Measurements from ENCODE around the gene WDFY4.
"Not testable (repeated sequence)": the region's sequence is repeated elsewhere in the genome, so short reads cannot be mapped to it uniquely, and the experiment has no call there.

Gene WDFY4, protein sequence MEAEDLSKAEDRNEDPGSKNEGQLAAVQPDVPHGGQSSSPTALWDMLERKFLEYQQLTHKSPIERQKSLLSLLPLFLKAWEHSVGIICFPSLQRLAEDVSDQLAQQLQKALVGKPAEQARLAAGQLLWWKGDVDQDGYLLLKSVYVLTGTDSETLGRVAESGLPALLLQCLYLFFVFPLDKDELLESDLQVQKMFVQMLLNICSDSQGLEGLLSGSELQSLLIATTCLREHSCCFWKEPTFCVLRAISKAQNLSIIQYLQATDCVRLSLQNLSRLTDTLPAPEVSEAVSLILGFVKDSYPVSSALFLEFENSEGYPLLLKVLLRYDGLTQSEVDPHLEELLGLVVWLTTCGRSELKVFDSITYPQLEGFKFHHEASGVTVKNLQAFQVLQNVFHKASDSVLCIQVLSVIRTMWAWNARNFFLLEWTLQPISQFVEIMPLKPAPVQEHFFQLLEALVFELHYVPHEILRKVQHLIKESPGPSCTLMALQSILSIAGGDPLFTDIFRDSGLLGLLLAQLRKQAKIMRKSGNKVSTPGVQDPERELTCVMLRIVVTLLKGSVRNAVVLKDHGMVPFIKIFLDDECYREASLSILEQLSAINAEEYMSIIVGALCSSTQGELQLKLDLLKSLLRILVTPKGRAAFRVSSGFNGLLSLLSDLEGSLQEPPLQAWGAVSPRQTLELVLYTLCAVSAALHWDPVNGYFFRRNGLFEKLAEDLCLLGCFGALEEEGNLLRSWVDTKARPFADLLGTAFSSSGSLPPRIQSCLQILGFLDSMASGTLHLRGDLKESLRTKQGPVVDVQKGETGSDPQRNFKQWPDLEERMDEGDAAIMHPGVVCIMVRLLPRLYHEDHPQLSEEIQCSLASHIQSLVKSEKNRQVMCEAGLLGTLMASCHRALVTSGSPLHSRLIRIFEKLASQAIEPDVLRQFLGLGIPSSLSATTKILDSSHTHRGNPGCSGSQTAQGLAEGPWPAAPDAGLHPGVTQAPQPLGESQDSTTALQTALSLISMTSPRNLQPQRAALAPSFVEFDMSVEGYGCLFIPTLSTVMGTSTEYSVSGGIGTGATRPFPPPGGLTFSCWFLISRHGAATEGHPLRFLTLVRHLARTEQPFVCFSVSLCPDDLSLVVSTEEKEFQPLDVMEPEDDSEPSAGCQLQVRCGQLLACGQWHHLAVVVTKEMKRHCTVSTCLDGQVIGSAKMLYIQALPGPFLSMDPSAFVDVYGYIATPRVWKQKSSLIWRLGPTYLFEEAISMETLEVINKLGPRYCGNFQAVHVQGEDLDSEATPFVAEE (N-terminal part only)

DNA sequence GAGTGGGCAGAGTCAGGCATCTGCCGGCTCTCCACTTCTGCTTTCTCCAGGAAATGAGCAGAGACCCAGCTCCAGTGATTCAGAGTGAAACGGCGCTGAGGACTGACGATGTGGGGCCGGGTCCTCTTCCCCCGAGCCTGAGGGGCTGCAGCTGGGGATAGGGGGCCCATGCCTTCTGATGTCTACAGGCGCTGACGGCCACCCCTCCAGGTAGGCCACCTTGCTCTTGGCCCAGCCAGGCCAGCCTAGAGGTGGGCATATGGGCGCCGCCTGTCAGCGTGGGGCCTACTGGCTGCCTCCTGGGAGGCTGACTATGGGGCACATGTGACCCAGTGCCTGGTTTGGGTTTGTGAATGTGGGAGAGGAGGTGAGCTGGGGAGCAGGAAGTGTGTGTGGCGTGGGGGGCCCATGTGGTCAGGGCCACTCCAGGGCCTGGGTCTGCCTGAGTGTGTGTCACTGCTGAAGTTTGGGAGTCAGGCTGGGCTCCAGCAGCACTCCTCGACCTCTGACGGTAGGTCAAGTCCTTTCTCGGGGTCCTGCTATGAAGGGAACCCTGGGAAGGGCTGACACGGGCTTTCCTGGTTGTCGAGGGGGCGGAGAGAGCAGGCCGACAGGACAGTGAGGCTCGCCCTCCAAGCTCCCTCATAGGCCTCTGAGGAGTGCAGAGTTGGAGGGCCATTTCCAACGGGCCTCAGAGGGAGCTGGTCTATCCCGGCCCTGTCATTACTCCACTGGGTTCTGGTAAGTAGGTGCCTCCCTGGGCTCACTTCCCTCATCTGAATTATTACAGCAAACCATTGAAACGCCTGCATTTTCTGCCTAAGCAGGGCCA, at the start of gene WDFY4:
WDFY4 (plus strand) TSS at position 82 of the 832 bp plus-strand sequence. CDS start 24,860 bp downstream, outside the sequence.
- DNase-seq (ENCODE audit: low read depth in 2 of 2) = no peak

DNA sequence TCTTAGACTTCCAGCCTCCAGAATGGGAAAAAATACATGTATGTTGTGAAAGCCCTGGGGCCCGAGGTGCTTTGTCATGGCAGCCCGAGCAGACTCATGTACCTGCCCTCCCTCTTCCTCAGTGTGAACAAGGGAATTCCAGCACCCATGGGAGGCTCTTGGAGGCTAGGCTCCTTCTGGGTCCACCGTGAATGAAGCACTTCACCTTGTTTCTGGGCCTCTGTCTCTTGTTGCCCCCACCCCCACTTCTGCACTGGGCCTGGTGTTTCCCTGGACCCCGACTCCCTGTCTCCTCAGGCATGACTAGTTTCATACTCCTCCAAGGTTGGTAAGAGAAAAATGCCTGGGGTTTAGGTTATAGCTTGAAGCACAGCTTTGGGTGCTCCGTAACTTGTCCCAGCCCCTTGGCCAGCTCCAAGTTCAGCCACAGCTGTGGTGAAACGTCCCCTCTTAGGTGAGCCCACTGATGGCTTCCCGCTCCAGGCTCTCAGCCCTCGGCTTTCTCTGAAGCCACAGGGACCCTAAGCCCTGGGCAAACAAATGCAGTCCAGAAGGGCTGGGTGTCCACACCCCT, 49.6 kb upstream of the WDFY4 start:
- no peak for DNase-seq (ENCODE audit: low read depth in 2 of 2)

DNA sequence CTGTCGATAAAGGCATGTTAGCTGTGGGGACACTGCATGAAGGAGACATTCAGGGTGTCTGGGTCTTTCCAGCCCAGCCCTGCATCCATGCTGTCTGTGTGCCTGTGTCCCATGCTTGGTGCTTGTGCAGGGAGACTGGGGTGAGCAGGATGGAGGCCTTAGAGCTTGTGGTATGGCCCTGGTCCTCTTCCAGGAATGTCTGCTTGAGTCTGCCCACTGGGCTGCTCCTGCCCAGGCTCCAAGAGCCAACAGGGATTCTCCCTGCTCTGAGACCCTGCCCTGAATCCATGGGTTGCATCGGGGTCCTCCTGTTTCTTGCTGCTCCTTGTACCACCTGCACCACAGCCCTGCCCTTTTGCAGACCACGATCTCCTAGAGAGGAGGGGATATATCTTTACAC, 48.4 kb upstream of the WDFY4 start:
- no peak for DNase-seq (ENCODE audit: low read depth in 2 of 2)

DNA sequence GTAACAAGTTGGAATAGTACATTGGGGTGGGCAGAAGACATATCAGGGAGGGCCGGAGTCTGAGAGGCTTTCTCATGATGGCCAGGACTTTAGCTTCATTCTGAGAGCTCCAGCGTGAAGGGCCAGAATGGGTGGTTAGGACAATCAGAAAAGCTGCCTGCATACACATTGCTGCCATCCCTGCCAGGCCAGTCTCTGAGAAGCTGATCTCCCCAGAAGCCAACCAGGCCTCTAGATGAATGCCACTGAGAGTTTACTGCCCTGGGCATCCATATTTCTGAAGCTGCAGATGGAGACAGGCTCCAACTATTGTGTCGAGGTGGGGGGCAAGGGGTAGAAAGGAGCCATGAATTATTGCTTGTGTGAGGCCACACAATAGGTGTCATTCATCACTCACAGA, 47.8 kb upstream of the WDFY4 start:
- no peak for DNase-seq (ENCODE audit: low read depth in 2 of 2)

DNA sequence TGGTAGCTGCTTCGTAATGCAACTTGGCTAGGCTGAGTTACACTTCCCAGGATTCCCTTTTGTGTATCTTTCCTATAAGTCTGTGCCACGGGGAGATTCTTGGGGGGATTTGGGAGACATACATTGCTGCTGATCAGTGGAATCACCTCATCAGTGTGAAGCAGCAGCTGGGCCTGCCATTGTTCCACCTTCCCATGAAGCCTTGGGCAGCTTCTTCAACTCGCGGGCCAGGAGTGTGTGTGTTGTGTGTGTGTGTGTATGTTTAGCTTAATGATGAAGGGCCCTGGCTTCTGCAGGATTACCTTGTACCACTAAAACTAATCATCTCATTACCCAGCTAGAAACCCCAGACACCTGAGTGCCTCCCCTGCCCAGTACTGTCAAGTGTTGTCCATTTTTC, 46.5 kb upstream of the WDFY4 start:
- DNase-seq (ENCODE audit: low read depth in 2 of 2) = no peak

DNA sequence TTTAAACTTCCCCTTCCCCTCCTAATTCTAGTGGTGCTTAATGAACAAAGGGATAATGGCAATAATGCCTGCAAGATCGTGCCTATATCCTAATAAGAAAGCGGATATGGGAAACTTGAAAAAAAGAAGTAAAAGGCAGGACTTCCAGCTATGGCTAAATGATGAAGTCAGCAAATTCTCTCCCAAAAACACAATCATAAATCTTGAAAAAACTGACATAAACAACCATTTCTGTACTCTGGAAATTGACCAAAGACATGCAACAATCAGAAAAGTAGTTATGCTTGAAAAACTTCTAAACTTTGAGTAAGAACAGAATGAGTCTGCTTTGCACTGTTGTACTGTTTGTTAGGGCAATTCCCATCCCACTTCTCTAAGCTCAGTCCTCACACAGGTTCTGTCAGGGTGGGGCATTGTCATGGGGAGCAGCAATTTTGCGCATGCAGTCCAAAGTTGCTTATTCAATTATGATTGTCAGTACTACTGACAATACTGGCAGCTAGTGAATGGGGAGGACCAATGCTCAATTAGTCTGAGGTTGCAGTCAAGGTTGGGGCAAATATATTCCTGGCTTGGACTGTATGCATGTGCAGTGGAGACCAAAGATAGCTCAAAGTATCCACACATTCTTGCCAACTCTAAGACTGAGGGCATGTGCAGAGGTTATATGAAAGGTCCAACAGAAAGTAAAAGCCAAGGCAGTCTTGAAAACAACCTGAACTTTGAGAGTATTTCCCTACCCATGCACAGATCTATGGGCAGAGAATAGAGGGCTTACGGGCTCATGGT, 45.7 kb upstream of the WDFY4 start:
- DNase-seq (ENCODE audit: low read depth in 2 of 2) = no peak

DNA sequence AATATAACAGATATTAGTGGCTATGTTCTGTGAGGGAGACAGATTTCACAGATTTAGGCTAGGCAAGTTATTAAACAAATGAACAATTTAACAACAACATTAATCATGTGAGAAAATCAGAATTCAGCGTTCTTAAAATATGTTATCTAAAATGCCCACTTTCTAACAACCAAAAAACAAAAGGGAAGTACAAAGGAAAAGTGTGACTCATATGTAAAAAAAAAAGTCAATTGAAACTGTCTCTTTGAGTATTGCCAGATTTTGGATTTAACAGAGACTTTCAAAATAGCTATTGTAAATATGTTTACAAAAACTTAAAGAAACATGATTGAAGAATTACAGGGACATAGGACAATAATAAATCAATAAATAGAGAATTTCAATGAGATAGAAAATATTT, 45.0 kb upstream of the WDFY4 start:
- no peak for DNase-seq (ENCODE audit: low read depth in 2 of 2)

DNA sequence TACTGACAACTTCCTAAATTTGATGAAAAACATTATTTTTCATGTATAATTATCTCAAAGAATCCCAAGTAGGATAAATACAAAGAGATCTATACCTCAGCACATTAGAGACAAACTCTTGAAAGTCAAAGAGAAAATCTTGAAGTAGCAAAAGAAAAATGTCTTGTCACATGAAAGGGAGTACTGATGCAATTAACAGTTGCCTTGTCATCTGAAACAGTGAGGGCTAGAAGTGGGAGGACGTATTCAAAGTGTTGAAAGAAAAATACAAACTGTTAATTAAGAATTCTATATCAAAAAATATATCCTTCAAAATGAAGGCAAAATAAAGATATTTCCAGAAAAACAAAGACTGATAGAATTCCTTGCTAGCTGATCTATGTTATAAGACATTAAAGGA, 44.3 kb upstream of the WDFY4 start:
- DNase-seq (ENCODE audit: low read depth in 2 of 2) = no peak

DNA sequence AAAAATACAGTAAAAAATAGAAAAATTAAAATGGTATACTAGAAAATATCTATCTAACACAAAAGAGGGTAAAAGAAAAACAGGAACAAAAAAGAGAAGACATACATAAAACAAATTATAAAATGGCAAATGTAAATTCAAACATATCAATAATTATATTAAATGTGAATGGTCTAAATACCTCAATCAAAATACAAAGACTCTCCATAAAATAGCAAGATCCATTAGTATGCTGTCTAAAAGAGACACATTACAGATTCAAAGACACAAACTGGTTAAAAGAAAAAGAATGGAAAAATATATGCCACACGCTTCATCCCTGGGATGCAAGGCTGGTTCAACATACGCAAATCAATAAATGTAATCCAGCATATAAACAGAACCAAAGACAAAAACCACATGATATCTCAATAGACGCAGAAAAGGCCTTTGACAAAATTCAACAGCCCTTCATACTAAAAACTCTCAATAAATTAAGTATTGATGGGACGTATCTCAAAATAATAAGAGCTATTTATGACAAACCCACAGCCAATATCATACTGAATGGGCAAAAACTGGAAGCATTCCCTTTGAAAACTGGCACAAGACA, 43.5 kb upstream of the WDFY4 start:
- not testable (repeated sequence) for DNase-seq (ENCODE audit: low read depth in 2 of 2)

DNA sequence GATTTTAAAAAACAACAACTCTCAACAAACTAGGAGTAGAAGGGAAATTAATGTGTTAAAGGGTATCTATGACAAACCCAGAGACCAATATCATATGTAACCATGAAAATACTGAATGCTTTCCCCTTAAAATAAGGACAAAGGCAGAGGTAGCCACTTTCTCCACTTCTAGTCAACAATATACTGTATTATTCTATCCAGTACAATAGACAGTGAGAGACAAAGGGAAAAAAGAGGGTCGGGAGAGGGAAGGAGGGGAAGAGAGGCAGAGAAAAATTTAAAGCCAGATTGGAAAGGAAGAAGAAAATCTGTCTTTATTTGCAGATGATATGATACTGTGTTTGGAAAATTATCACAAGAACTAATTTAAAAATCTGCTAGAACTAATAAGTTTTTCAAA, 39.1 kb upstream of the WDFY4 start:
- no peak for DNase-seq (ENCODE audit: low read depth in 2 of 2)

DNA sequence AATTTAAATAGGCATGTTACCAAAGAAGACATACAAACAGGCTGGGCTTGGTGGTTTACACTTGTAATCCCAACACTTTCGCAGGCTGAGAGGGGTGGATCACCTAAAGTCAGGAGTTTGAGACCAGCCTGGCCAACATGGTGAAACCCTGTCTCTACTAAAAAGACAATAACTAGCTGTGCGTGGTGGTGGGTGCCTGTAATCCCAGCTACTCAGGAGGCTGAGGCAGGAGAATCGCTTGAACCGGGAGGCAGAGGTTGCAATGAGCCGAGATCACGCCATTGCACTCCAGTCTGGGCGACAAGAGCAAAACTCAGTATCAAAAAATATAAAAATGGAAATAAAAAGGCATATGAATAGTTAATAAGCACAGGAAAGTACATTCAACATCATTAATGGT, 37.6 kb upstream of the WDFY4 start:
- DNase-seq (ENCODE audit: low read depth in 2 of 2) = not testable (repeated sequence)

DNA sequence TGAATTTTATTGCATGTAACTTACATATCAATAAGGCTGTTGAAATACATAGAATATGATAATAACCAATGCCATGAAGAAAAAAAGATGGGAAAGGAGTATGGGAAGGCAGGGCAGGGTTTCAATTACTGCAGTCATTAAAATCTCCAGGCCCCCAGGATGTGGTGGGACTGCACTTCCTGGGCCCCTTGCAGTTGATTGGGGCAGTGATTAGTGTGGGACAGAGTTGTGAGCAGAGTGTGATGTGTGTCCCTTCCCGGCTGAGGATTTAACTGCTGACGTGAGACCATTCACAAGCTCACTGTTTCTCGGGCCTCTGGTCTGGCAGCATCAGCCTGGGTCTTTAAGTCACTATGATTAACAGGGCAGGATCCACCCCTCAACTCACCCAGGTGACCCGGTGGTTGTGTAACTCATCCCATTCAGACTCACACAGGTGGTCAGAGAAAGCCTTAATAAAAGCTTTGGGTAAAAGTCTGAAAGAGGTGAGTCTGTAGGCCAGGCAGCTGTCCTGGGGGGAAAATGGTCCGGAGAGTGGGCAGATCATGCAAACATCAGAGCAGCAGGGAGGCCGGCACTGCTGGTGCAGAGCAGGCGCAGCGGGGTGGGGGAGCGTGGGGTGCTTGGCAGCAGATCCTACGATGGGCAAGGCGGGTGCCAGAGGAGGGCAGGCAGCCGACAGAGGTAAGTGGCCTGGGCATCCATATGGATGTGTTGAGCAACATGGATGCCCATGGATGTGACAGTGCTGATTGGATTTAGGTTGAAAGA, 36.3 kb upstream of the WDFY4 start:
- no peak for DNase-seq (ENCODE audit: low read depth in 2 of 2)

DNA sequence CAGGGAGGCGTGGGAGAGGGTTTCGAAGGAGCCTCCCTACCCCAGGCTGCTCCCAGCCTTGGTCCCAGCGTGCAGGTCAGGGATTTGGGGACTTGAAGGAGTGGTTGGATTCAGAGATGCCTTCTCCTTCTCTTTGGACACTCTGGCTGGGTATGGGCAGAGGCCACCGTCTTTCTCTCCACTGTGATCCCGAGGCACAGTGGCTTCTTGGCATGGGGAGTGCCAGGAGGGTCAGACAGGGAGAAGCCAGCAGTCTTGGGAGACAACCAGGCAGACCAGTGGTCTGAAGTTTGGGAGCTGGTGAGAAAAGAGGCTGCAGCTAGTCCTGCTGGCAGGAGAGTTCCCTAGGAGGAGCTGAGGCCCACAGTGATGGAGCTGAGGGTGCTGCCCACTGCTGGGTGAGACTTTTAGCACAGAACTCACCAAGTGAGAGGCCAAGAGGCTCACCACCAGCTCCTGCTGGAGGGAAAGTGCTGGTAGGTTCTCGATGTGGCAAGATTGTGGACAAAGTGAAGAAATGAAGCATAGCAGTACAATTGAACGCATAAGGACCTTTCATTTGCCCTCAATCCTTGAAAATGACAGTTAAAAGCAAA, 35.2 kb upstream of the WDFY4 start:
- DNase-seq (ENCODE audit: low read depth in 2 of 2) = no peak

DNA sequence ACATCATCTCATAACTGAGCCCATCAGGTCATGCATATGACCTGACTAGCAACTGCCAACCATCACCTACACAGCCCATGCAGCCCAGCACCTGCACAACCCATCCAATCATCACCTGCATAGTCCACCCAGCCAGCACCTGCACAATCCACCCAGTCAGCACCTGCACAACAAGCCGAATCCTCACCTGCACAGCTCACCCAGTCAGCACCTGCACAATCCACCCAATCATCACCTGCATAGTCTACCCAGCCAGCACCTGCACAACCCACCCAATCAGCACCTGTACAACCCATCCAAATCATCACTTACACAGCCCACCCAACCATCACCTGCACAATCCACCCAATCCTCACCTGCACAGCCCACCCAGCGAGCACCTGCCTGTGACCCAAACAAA, 33.4 kb upstream of the WDFY4 start:
- no peak for DNase-seq (ENCODE audit: low read depth in 2 of 2)

DNA sequence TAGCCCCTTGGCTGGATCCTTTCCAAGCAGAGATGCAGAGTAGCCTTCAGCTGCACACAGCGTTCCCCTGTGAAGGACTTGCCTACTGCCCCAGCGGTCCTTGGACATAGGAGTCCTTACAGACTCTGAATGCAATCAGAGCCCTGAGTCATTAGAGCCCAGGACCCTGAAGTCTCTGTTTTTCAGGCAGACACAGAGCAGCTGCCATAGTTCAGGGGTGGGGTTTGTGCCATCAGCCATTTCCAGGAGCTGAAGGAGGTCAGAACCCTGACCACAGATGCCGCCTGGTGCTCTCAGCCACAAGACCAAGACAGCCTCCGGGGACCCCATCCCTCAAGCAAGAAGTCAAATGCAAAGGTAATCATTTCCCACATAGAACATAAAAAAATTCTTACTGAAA, 32.8 kb upstream of the WDFY4 start:
- DNase-seq (ENCODE audit: low read depth in 2 of 2) = no peak

DNA sequence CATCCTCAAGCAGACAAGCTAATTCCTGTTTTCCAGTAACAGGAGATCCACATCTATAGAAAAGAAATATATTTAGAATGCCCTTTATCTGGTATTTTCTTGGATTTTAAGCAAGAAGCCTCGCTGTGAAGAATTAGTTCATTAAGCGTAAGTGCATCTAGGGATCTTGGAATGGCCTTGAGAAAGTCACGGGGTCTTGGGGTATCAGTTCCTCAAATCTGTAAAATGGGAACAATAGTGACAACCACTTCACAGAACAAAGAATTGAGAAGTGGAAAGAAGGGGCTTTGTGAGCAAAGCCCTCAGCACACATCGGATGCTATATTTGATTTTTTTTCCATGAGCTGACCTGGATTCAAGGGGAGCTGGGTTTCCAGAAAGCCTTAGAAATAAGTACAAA, 32.3 kb upstream of the WDFY4 start:
- DNase-seq (ENCODE audit: low read depth in 2 of 2) = no peak

DNA sequence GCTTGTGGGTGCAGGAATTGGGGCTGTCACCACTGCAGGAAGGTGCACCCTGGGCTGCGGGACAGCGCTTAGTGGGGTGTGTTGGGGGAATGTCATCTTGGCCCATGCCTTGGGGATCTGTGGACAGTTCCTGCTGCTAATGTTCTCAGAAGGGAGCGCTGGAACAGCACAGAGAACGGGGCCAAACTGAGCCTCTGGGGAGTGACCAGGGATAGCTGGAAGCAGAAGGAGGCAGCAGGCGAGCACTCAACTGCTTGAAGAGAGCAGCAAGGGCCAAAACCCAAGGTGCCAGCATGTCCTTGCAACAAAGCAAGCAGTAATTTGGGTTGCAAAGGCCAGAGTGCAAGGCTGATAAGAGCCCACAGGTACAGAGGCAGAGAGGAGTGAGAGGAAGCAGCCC, 31.3 kb upstream of the WDFY4 start:
- DNase-seq (ENCODE audit: low read depth in 2 of 2) = no peak

DNA sequence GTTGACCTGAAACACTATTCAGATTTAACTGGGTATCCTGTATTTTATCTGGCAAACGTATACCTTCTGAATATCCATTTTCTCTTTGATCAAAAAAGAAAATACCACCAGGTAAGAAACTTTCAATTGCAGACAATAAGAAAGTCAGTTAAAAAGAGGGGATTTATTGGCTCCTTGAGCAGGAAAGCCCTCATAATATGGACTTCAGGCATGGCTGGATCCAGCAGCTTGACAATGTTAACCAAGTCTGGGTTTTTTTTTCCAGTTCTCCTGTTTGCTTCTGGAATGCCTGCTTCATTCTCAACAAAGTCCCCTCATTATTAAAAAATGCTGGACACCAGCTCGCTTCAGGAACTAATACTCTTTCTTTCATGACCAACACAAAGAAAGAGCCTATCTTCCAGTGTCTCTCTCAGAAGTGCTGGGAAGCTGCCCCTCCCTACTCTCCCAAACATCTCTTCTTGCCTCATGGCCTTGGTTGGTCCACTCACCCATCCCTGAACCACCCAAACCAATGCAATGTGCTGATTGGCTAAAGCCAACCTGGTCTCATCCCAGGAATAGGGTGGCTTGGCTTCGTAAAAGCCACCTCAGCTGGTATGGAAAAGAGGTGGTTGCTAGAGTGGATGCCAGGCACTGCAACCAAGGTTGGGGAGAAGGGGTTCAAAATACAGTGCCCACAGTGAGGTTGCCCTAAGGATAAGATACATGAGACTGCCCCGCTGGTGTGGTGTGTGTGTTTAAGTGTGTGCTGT, 30.6 kb upstream of the WDFY4 start:
- no peak for DNase-seq (ENCODE audit: low read depth in 2 of 2)

Data from fibroblast of skin of left biceps (primary cell).